Fibroblast of the aortic adventitia (primary cell): Measurements from ENCODE around the gene TM9SF1. TPM values are rescaled to one million over a fixed set of nuclear protein-coding genes. Genes with fewer than 3 reads are reported as not detected.

Experiments used
- DNase-seq: peaks from one replicate; pipeline ENCODE4 v3.0.0-alpha.2; 2010; ENCODE audit warnings: low read depth
- H3K4me3 ChIP-seq: 2 replicates; pipeline ENCODE4 v1.5.1; 2011; ENCODE audit warnings: low read depth, mild to moderate bottlenecking, control low read depth, low read length, moderate library complexity
- CTCF ChIP-seq: IDR thresholded peaks from 2 replicates; pipeline ENCODE4 v1.5.1; 2011; ENCODE audit warnings: mild to moderate bottlenecking, low read length, control low read depth, inconsistent platforms; ENCODE audit not compliant: insufficient read depth
- total RNA-seq: library from RNA; depleted of rRNA; stranded (reverse); fragments of >200 nt; gene quantifications from 2 replicates; pipeline ENCODE4 v1.2.3, GENCODE V29; 2012; ENCODE audit warnings: low replicate concordance

Gene TM9SF1
- total RNA-seq, 1 donor = 73.9 TPM

GRCh38 chr14:24238123-24238522, 42.9 kb upstream of the TM9SF1 start:
- no peak overlapping the region for H3K4me3 ChIP-seq
- no peak for TF ChIP-seq CTCF
- DNase-seq = no peak

GRCh38 chr14:24237463-24237955, 42.3 kb upstream of the TM9SF1 start:
- TF ChIP-seq CTCF = no peak
- H3K4me3 ChIP-seq = no peak overlapping the region
- DNase-seq = no peak

- TF ChIP-seq CTCF = no peak
- no peak for DNase-seq
Measured at GRCh38 chr14:24236689-24237462, 41.6 kb upstream of the TM9SF1 start.

GRCh38 chr14:24235804-24236688, 40.8 kb upstream of the TM9SF1 start:
- no peak overlapping the region for H3K4me3 ChIP-seq
- no peak for TF ChIP-seq CTCF
- no peak for DNase-seq

More at GRCh38 chr14:24236689-24237462, 41.6 kb upstream of the TM9SF1 start:
- H3K4me3 ChIP-seq = no peak overlapping the region

- DNase-seq = no peak
- no peak for TF ChIP-seq CTCF
- H3K4me3 ChIP-seq = no peak overlapping the region
Measured at GRCh38 chr14:24234095-24235005, 39.1 kb upstream of the TM9SF1 start.

- peak overlapping the region; percentile 97 for H3K4me3 ChIP-seq
- TF ChIP-seq CTCF = no peak
Measured at GRCh38 chr14:24233538-24233866, 38.3 kb upstream of the TM9SF1 start.

More at GRCh38 chr14:24233538-24233866, 38.3 kb upstream of the TM9SF1 start:
- no peak for DNase-seq
